ENCODE results near the gene CFAP97.
"Not testable (repeated sequence)": the region's sequence is repeated elsewhere in the genome, so short reads cannot be mapped to it uniquely, and the experiment has no call there.

Gene CFAP97

GRCh38 chr4:185203486-185204237 is at the start of gene CFAP97:
CFAP97 (minus strand) TSS chr4:185204000; CDS start chr4:185191196, 12,804 bp downstream.
- DNase-seq: no peak

GRCh38 chr4:185249105-185249504 is 45.3 kb upstream of the CFAP97 start:
- DNase-seq: no peak

GRCh38 chr4:185248393-185249039 is 44.7 kb upstream of the CFAP97 start:
- no peak for DNase-seq

- DNase-seq: no peak
Measured at GRCh38 chr4:185247151-185247550, 43.4 kb upstream of the CFAP97 start.

- DNase-seq: no peak
Measured at GRCh38 chr4:185246453-185246852, 42.7 kb upstream of the CFAP97 start.

GRCh38 chr4:185244763-185245162 is 41.0 kb upstream of the CFAP97 start:
- DNase-seq: no peak

- no peak for DNase-seq
Measured at GRCh38 chr4:185243879-185244278, 40.1 kb upstream of the CFAP97 start.

- no peak for DNase-seq
Measured at GRCh38 chr4:185242749-185243533, 39.1 kb upstream of the CFAP97 start.

- DNase-seq: not testable (repeated sequence)
Measured at GRCh38 chr4:185240486-185240885, 36.7 kb upstream of the CFAP97 start.

- DNase-seq: no peak
Measured at GRCh38 chr4:185238750-185239149, 35.0 kb upstream of the CFAP97 start.

GRCh38 chr4:185238215-185238681 is 34.4 kb upstream of the CFAP97 start:
- no peak for DNase-seq

GRCh38 chr4:185237175-185237574 is 33.4 kb upstream of the CFAP97 start:
- no peak for DNase-seq

- no peak for DNase-seq
Measured at GRCh38 chr4:185235843-185236503, 32.2 kb upstream of the CFAP97 start.

GRCh38 chr4:185235119-185235842 is 31.5 kb upstream of the CFAP97 start:
- no peak for DNase-seq

- DNase-seq: no peak
Measured at GRCh38 chr4:185232370-185232769, 28.6 kb upstream of the CFAP97 start.

- no peak for DNase-seq
Measured at GRCh38 chr4:185229021-185229818, 25.4 kb upstream of the CFAP97 start.

GRCh38 chr4:185227713-185228278 is 24.0 kb upstream of the CFAP97 start:
- DNase-seq: no peak

GRCh38 chr4:185227131-185227551 is 23.3 kb upstream of the CFAP97 start:
- DNase-seq: no peak

GRCh38 chr4:185225940-185226339 is 22.1 kb upstream of the CFAP97 start:
- no peak for DNase-seq

GRCh38 chr4:185224597-185224996 is 20.8 kb upstream of the CFAP97 start:
- DNase-seq: no peak

- no peak for DNase-seq
Measured at GRCh38 chr4:185222598-185222997, 18.8 kb upstream of the CFAP97 start.
